ENCODE measurements around the gene TULP3. TPM values are rescaled to one million over a fixed set of nuclear protein-coding genes. Genes with fewer than 3 reads are reported as not detected.

TULP3 gene
- total and polyA plus RNA-seq, 10 of the 15 experiments (the other 5 are each of a cell fraction or from before 2014, with no cell fraction given) = 3.1 to 10.4 (median 8.1) TPM

DNA sequence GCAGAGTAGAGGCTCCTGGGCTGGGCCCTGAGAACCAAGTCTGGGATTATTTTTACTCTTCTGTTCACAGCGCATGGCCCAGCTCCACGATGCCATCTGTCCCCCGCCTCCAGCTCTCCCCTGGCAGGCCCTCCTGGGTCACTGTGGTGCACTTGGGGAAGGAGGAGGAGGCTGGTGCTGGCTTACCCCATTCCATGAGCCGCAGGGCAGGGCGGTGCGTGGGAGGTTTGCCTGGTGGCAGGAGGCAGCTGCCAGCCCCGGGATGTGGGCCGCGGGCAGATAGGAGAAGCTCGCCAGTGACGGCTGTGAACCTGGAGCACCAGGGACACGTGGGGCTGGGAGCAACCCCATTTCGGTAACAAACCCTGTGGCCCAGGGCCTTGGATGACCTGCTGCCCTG lies 91.7 kb downstream of the TULP3 start:
- FAIRE-seq (no peak), DNase-seq (ENCODE audit: low read depth, low spot score) (no peak), ATAC-seq (no peak)
- Histone ChIP-seq H4K20me1 (ENCODE audit: control insufficient read depth, insufficient read depth) (no peaks in the 10 kb centered on the region), H3K4me2 (ENCODE audit: control insufficient read depth, insufficient read depth) (no peak overlapping the region), H3K4me3 (no peak overlapping the region), H3K27ac (ENCODE audit: control insufficient read depth, insufficient read depth) (no peak overlapping the region), H2AFZ (ENCODE audit: control insufficient read depth, low read depth, low read length) (no peak overlapping the region), H3K9me3 (replicated peaks; ENCODE audit: control insufficient read depth, insufficient read depth, low read length) (no peaks in the 10 kb centered on the region), H3K27me3 (replicated peaks in 1 of 2; ENCODE audit: control insufficient read depth in 2 of 2, insufficient read depth in 2 of 2, low read length in 1 of 2) (no peaks in the 10 kb centered on the region; a peak in 1 of 4 replicates), H3K79me2 (ENCODE audit: control insufficient read depth, insufficient read depth, low read length) (no peaks in the 10 kb centered on the region), H3K4me1 (ENCODE audit: control insufficient read depth, insufficient read depth, low read length) (no peaks in the 10 kb centered on the region), H3K9ac (ENCODE audit: control insufficient read depth, insufficient read depth, low read length) (no peak overlapping the region), H3K36me3 (ENCODE audit: control insufficient read depth in 2 of 2, insufficient read depth in 2 of 2, low read length in 1 of 2) (no peaks in the 10 kb centered on the region)
- ChIA-PET SMC1A (ENCODE audit: uncharacterized antibody, unreplicated experiment) (no interaction called here), RAD21 (ENCODE audit: unreplicated experiment) (no interaction called here), POLR2A (no interaction called here), CTCF (no interaction called here)
- WGBS (ENCODE audit: insufficient coverage, insufficient replicate concordance, low lambda C conversion rate, missing lambda C conversion rate) = 59% methylated on average over 13 of the region's 13 CpGs
- TF ChIP-seq MEF2B (IDR thresholded peaks at IDR 0.05; ENCODE audit: partially characterized antibody, poor library complexity, severe bottlenecking) = no peak
- no peak for TF ChIP-seq CBX5 (IDR thresholded peaks at IDR 0.05; ENCODE audit: low read depth)
- TF ChIP-seq JUNB (IDR thresholded peaks at IDR 0.05) = no peak
- TF ChIP-seq MAX (IDR thresholded peaks at IDR 0.05; ENCODE audit: low read depth, low read length) = no peak
- TF ChIP-seq CBX3 (IDR thresholded peaks at IDR 0.05; ENCODE audit: borderline replicate concordance, low read depth) = no peak
- TF ChIP-seq EED (IDR thresholded peaks at IDR 0.05; ENCODE audit: low read depth) = no peak
- no peak for TF ChIP-seq NFIC (IDR thresholded peaks at IDR 0.05; ENCODE audit: low read depth, low read length)
- no peak for TF ChIP-seq BCLAF1 (IDR thresholded peaks at IDR 0.05)
- no peak for TF ChIP-seq KLF5 (IDR thresholded peaks at IDR 0.05; ENCODE audit: partially characterized antibody)
- no peak for TF ChIP-seq MYC (IDR thresholded peaks at IDR 0.05; ENCODE audit: insufficient read depth, insufficient read length, insufficient replicate concordance, low read length, severe bottlenecking)
- TF ChIP-seq BCL3 (IDR thresholded peaks at IDR 0.05; ENCODE audit: borderline replicate concordance, insufficient read depth, low read depth, low read length, poor library complexity, severe bottlenecking) = no peak
- intact Hi-C loops (cut with micrococcal nuclease; ENCODE audit: unreplicated experiment) (no loop called here), in situ Hi-C loops (cut with MboI) (no loop called here)
- no TSS peak for BruUV-seq (replicated peaks)
